ENCODE results near the gene KATNAL1. TPM values are rescaled to one million over a fixed set of nuclear protein-coding genes. Genes with fewer than 3 reads are reported as not detected.

The KATNAL1 gene
- total RNA-seq, 2 donors from 2014 or later, result 22.2 to 37.9 TPM

GRCh38 chr13:30156270-30156669 lies 151.1 kb downstream of the KATNAL1 start:
- Histone ChIP-seq H3K27ac (no peak overlapping the region), H3K4me3 (no peak overlapping the region), H3K4me1 (no peaks in the 10 kb centered on the region), H3K36me3 (no peaks in the 10 kb centered on the region), H3K9me3 (no peaks in the 10 kb centered on the region), H3K27me3 (no peaks in the 10 kb centered on the region)
- no peak for DNase-seq (ENCODE audit: low spot score)
- TF ChIP-seq CTCF (IDR thresholded peaks at IDR 0.05), result no peak

- Histone ChIP-seq H3K36me3 (no peaks in the 10 kb centered on the region), H3K4me3 (no peak overlapping the region), H3K4me1 (no peaks in the 10 kb centered on the region), H3K27me3 (no peaks in the 10 kb centered on the region), H3K9me3 (no peaks in the 10 kb centered on the region), H3K27ac (no peak overlapping the region)
- TF ChIP-seq CTCF (IDR thresholded peaks at IDR 0.05), result no peak
- DNase-seq (ENCODE audit: low spot score), result no peak
These were observed 152.4 kb downstream of the KATNAL1 start for GRCh38 chr13:30154931-30155330.

- no peak for DNase-seq (ENCODE audit: low spot score)
- no peak for TF ChIP-seq CTCF (IDR thresholded peaks at IDR 0.05)
These were observed 152.8 kb downstream of the KATNAL1 start for GRCh38 chr13:30154531-30154930.

GRCh38 chr13:30153545-30154426 lies 153.6 kb downstream of the KATNAL1 start:
- Histone ChIP-seq H3K27me3 (no peaks in the 10 kb centered on the region), H3K4me3 (no peak overlapping the region), H3K36me3 (no peaks in the 10 kb centered on the region), H3K9me3 (no peaks in the 10 kb centered on the region), H3K4me1 (no peaks in the 10 kb centered on the region), H3K27ac (no peak overlapping the region)
- no peak for DNase-seq (ENCODE audit: low spot score)
- no peak for TF ChIP-seq CTCF (IDR thresholded peaks at IDR 0.05)

More at GRCh38 chr13:30154531-30154930, 152.8 kb downstream of the KATNAL1 start:
- H3K4me3 ChIP-seq, result no peak overlapping the region
- no peaks in the 10 kb centered on the region for H3K36me3 ChIP-seq
- H3K4me1 ChIP-seq, result no peaks in the 10 kb centered on the region
- H3K9me3 ChIP-seq, result no peaks in the 10 kb centered on the region
- H3K27me3 ChIP-seq, result no peaks in the 10 kb centered on the region
- H3K27ac ChIP-seq, result no peak overlapping the region

Other genes with a start within 250 kb of the KATNAL1 start
- 1 to 10 TPM in 1 of 2 donors, not detected in 1; 1.1 TPM for gene UBE2L5, start 114.9 kb upstream of the KATNAL1 start, total RNA-seq
- gene HMGB1, start 158.4 kb upstream of the KATNAL1 start, total RNA-seq, result 100 to 1,000 TPM; 133 to 190 TPM

Data from right atrium auricular region (tissue), 2 donors.